ENCODE measurements around the gene KCNQ1. TPM values are rescaled to one million over a fixed set of nuclear protein-coding genes. Genes with fewer than 3 reads are reported as not detected.
A peak's percentile ranks its signal among the peaks of the same experiment; 100 is the strongest.

The KCNQ1 gene
- total and polyA plus RNA-seq, 9 of the 15 experiments (the other 6 are each of a cell fraction or from before 2014, with no cell fraction given): 0.44 TPM; not detected in 8

GRCh38 chr11:2400762-2401435 lies 43.9 kb upstream of the KCNQ1 start (continued):
- TF ChIP-seq, protein P1, sequence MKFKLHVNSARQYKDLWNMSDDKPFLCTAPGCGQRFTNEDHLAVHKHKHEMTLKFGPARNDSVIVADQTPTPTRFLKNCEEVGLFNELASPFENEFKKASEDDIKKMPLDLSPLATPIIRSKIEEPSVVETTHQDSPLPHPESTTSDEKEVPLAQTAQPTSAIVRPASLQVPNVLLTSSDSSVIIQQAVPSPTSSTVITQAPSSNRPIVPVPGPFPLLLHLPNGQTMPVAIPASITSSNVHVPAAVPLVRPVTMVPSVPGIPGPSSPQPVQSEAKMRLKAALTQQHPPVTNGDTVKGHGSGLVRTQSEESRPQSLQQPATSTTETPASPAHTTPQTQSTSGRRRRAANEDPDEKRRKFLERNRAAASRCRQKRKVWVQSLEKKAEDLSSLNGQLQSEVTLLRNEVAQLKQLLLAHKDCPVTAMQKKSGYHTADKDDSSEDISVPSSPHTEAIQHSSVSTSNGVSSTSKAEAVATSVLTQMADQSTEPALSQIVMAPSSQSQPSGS (CRISPR knock-in tag; IDR thresholded peaks at IDR 0.05): no peak
- TF ChIP-seq BCOR (IDR thresholded peaks at IDR 0.05) (no peak), HMG20B (CRISPR knock-in tag; IDR thresholded peaks at IDR 0.05) (no peak), MCM7 (IDR thresholded peaks at IDR 0.05) (no peak), ATF3 (IDR thresholded peaks at IDR 0.05) (no peak), ATF3 (CRISPR knock-in tag; conservative IDR thresholded peaks at IDR 0.05) (0 out of 2 replicates have a peak, but pooled peaks have one; percentile 8), PHF20 (IDR thresholded peaks at IDR 0.05; ENCODE audit: partially characterized antibody) (peak; percentile 92), ZNF347 (CRISPR knock-in tag; IDR thresholded peaks at IDR 0.05; ENCODE audit: low read depth) (no peak), ZNF655 (CRISPR knock-in tag; IDR thresholded peaks at IDR 0.05) (no peak), ZZZ3 (IDR thresholded peaks at IDR 0.05) (no peak), MEIS2 (IDR thresholded peaks at IDR 0.05; ENCODE audit: partially characterized antibody) (no peak), PURB (CRISPR knock-in tag; IDR thresholded peaks at IDR 0.05; ENCODE audit: low read depth) (no peak), BRF1 (IDR thresholded peaks at IDR 0.05; ENCODE audit: borderline replicate concordance, extremely low read depth, insufficient read length) (no peak), MCM5 (IDR thresholded peaks at IDR 0.05; ENCODE audit: low read depth) (no peak), SAP30 (IDR thresholded peaks at IDR 0.05; ENCODE audit: borderline replicate concordance, insufficient read depth, low read depth, low read length, poor library complexity, severe bottlenecking) (peak; percentile 78), U2AF1 (optimal IDR thresholded peaks at IDR 0.05; ENCODE audit: low read depth, low read length) (no peak), PTTG1 (tag; IDR thresholded peaks at IDR 0.05; ENCODE audit: low read depth) (no peak), CTBP1 (IDR thresholded peaks at IDR 0.05; ENCODE audit: borderline replicate concordance) (no peak), SLC30A9 (CRISPR knock-in tag; IDR thresholded peaks at IDR 0.05) (no peak), DEAF1 (CRISPR knock-in tag; IDR thresholded peaks at IDR 0.05) (no peak), KAT8 (IDR thresholded peaks at IDR 0.05; ENCODE audit: low read depth) (no peak), ZNF785 (CRISPR knock-in tag; IDR thresholded peaks at IDR 0.05) (no peak)
- TF ChIP-seq, protein P2, sequence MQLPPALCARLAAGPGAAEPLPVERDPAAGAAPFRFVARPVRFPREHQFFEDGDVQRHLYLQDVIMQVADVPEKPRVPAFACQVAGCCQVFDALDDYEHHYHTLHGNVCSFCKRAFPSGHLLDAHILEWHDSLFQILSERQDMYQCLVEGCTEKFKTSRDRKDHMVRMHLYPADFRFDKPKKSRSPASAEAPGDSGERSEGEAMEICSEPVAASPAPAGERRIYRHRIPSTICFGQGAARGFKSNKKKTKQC (CRISPR knock-in tag; IDR thresholded peaks at IDR 0.05): no peak
